Anterior cingulate cortex (tissue), 58 donors: Measurements from ENCODE around the gene PLRG1.

Source experiments
- DNase-seq, 58 donors: peaks; one replicate each; lab custom pipeline; 2025; lab: John Stamatoyannopoulos, UW

PLRG1 gene

DNA sequence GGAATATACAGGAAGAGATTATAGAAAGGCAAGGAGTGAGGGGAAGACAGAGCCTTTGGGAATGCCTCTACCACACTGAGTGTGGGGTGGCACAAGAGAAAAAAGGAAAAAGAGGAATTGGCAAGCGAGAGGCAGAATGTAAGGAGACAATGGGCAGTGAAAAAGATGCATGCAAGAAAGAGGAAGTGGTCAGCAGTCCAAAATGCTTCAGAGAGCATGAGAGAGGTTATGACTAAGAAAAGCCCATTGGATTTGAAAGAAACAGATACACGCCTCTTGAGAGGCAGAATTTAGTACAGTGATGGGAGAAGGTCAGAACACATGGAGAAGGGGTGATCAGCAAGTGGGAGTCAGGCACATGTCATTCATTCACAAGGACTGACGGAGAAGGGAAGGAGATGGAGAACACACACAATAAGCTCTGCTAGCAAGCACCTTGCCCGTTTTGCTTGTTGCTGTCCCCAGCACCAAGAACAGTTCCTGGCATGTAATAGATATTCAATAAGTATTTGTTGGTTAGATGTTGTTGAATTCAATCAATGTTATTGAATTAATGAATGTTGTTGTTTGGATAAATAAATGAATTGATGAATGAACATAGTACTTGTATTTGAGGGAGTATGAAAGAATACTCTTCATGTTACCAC is 65.0 kb downstream of the PLRG1 start:
- no peak for DNase-seq
